Measurements from ENCODE around the gene PUS7L.

GRCh38 chr12:43728698-43729097 is 29.9 kb downstream of the PUS7L start:
- TF ChIP-seq CTCF (IDR thresholded peaks at IDR 0.05; ENCODE audit: low read depth, low read length): no peak
- TF ChIP-seq POLR2A (IDR thresholded peaks at IDR 0.05; ENCODE audit: extremely low read depth, insufficient read length): no peak
- TF ChIP-seq MAX (IDR thresholded peaks at IDR 0.05; ENCODE audit: low read depth, low read length): no peak
- no peak for TF ChIP-seq MYC (IDR thresholded peaks at IDR 0.05; ENCODE audit: low read depth, low read length)
